HG03575 (cell line): ENCODE data around the gene SLC6A20.

Experiments used
- ATAC-seq: cut with Tn5 transposase; IDR thresholded peaks from one replicate; pipeline ENCODE4 v1.9.1; 2021; ENCODE audit not compliant: unreplicated experiment, insufficient number of reproducible peaks, low FRiP score; ENCODE audit errors: extremely low read depth

The SLC6A20 gene, protein sequence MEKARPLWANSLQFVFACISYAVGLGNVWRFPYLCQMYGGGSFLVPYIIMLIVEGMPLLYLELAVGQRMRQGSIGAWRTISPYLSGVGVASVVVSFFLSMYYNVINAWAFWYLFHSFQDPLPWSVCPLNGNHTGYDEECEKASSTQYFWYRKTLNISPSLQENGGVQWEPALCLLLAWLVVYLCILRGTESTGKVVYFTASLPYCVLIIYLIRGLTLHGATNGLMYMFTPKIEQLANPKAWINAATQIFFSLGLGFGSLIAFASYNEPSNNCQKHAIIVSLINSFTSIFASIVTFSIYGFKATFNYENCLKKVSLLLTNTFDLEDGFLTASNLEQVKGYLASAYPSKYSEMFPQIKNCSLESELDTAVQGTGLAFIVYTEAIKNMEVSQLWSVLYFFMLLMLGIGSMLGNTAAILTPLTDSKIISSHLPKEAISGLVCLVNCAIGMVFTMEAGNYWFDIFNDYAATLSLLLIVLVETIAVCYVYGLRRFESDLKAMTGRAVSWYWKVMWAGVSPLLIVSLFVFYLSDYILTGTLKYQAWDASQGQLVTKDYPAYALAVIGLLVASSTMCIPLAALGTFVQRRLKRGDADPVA

DNA sequence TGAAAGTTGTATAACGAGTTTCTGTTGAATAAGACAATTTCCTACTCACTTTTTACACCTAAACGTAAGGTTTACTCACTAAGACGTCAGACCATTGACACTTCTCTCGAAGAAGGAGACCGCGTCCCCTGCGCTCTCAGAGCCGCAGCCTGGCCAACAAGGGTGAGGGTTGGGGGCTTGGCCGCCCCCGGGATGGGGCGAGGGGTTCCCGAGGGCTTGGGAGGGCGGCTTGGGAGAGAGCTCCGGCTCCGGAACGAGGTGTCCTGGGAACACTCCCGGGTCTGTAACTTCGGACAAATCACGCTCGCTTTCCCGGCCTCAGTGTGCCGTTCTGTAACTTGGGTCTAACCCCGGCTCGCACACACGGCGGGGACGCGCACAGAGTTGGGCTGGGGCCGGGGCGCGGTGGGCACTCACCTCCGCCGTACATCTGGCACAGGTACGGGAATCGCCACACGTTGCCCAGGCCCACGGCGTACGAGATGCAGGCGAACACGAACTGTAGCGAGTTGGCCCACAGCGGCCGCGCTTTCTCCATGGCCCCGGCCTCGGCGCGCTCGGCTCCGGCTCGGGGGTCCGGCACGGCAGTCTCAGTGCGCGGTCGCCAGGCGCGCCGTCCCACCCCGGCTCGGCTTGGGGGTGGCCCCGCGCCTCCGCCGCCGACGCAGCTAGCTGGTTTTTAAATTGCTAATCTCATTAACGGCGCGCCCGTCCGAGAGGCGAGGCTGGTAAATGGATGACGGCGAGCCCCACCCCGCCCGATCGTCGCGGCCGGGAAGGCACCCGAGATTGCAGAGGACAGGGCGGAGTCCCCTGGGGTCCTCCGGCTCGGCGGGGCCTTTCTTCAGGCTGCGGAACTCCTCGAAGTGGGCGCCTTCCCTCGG is at the start of gene SLC6A20:
Gene SLC6A20, minus strand, starts transcription at position 655 of the 884 bp plus-strand sequence. Its CDS starts 117 bp downstream, at position 538.
- no peak for ATAC-seq

DNA sequence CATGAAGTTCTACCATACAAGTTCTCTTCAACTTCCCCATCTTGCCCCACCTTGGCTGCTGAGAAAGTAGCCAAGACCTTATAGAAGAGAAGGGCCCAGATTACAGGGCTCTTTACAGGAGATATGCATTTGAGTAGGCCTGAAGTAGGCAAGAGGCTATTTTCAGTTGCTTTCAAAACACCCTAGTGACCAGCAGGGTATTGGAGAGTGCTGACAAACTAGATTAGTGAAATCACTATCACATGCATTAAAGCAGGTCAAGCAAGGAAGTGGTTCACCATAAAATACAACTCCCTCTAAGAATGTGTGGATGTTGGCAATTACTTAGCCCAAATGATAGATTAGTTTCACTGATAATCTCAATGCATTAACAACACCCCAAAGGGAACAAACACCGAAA is 48.3 kb upstream of the SLC6A20 start:
- no peak for ATAC-seq

DNA sequence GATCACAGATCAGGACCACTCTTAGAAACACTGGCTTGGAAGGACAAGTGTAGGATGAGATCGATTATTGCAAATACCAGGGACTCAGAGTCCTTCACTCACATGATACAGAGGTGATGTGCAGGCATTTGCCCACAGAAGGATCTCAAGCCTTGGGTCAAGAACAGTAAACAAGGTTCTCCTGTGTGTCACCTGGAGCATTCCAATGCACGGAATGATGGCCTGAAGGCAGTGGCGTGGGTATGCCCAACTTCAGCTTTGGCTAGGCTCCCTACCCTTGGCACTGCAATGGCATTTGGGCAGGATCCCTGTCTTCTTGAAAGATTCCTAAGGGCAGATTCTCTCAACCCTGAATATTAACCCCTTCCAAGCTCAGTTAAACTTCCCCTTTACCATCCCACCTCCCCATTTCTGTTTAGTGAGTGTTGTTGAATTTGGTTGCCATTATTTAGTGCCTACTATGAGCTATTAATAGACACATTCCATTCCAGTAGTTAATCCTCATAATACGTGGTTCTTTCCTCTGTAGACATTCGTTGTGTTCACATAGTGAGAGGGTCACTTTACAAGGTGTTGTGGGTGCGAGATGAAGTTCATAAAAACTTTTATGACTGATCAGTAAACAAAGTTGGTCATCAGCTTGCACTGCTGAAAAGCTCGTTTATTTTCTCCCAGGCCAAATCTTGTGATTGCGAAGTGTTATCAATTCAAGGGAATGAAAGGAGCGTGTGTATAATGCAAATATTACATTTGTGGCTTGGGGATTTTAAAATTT is 46.7 kb upstream of the SLC6A20 start:
- ATAC-seq: no peak

DNA sequence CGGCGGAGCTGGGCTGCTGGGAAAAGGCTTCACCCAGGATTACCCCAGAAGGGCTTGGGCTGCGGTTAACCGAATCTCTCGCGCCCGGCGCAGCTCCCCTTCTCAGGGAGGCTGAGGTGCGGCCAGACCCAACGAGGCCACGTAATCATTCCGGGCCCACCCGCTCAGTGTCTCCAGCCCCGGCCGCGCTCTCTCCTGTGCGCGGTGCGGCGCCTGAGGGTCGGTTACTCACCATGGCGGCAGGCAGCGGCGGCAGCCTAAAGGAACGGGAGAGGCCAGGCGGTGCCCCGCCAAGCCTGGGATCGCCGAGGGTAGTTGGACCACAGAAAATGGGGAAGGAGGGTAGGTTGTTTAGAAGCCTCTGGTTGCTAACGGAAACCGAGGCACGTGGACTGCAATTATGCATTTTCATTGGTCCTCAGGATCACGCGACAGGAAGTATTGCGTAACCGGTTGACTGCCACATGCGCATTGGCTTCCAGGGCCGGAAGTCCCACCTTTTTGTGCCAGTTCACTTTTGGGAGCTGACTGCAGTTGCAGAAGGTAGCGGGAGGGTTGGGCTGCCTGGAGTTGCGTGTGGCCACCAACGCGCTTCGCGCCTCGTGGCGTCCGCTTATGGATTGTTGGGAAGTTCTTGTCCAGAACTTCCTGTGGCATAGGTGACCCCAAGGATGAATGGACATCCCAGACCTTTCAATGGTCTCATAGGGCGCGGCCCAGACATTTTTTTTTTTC is 45.6 kb upstream of the SLC6A20 start, which contains the start of gene LZTFL1:
Gene LZTFL1, minus strand, starts transcription at position 363 of the 735 bp plus-strand sequence. Its CDS starts 128 bp downstream, at position 235.
- no peak for ATAC-seq

DNA sequence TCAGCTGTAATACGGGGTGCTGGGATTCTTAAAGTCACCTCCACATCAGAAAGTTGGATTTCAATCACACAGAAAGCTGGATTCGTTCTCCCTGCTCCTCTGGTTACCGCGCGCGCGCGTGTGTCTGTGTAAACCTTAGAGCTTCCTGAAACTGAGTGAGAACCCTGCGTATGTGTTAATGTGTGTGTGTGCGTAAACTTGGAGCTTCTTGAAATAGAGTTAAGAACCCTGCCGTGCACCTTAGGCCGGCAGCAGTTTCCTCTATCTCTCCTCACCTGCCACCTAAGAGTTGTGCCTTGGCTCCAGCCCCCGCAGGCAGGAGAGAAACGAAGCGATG is 45.1 kb upstream of the SLC6A20 start:
- no peak for ATAC-seq

DNA sequence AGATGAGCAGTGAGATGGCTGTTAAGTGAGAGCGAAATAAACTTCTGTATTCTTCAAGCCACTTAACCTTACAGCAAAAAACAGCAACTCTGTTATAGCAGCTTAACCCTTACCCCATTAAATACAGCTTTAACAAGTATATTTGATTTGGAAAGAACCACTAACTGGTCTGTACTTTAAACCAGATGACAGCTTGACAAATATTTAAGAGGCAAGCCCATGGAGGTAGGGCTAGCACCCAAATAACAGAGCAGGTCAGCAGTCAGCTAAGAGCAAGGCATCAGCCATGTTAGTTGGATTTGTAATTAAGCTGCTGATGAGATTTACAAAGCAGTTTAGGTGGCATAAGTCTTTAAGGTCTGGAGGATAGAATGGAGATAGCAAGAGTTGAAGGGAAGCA is 42.1 kb upstream of the SLC6A20 start:
- no peak for ATAC-seq

DNA sequence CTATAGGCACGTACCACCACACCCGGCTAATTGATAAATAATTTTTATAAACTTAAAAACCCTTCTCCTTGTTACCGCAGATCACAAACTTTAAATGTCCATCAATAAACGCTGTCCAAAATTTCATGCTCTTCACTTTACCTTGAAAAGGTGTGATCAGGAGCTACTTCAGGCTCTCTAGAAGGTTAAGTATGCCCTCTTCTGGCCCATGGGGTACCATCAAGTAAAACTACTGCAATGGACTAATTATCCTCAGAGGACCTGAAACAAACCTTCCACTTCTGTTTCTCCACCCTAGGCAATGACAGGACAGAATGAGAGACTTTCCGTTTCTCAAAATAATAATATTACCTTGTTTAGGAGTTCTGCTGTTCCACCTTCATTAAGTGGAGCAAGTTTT is 36.4 kb upstream of the SLC6A20 start:
- ATAC-seq: no peak

DNA sequence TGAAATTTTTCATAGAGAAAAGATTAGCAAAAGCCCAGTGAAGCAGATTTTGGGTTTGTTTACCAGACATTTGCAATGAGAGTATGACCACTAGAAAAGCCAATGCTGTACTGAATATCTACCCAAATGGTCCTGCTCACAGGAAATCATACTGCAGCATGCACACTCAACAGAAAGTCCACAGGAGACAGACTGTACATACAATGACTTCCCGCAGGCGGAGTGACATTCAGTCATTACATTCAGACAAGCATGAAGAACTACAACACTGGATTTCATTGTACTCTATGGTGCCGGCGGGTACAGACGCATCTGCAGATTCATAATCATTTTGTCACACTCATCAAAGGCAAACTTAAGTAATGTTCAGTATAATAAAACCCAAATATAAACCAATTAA is 33.8 kb upstream of the SLC6A20 start:
- no peak for ATAC-seq

DNA sequence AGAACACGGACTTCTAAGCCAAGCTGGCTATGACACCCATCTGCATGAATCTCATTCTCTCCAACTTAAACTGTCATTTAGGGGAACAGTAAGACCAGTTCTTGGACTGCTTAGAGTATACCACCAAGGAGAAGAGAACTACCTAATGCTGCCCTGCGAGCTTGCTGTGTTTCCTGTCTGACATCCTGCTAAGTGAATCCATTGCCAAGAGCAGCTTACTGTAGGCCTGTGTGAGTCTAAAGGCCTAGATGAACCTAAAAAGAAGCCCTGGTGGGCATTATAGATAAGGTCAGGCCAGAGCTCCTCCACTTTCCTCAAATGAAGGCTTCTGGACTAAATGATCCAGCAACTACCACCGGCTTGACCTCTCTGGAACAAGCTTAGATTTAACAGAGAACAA is 30.6 kb upstream of the SLC6A20 start:
- ATAC-seq: no peak

DNA sequence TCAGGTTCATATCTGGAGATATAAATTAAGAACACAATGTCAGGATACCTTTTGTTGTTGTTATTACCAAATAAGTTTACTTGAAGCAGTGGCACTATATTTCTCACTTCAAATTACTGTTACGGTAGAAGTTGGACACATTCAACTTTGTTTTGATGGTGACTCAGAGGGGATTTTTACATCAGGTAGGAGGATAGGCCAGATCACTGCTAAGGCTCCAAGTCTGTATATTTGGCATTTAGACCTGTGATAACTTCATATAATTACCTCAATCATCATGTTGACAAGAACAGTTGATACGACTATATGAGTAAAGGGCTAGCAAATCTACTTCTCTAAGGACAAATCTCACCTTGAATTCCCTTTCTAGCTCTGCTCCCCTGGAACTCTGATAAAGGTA is 30.0 kb upstream of the SLC6A20 start:
- no peak for ATAC-seq

DNA sequence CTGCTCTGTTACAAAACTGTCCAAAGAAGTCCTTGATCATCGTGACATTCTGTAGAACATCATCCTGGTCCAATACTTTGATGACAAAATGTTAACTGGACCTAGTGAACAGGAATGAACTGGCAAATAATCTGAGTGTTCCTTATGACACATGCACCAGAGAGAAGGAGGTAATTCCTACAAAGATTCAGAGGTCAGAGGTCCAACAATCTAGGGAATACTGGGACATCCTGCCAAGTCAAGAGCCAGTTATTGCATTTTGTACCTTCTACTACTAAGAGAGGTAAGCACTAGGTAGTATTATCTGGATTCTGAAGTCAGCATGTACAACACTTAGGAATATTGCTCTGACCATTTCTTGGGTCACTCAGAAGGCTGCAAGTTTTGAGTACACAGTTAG is 24.8 kb upstream of the SLC6A20 start:
- ATAC-seq: no peak

DNA sequence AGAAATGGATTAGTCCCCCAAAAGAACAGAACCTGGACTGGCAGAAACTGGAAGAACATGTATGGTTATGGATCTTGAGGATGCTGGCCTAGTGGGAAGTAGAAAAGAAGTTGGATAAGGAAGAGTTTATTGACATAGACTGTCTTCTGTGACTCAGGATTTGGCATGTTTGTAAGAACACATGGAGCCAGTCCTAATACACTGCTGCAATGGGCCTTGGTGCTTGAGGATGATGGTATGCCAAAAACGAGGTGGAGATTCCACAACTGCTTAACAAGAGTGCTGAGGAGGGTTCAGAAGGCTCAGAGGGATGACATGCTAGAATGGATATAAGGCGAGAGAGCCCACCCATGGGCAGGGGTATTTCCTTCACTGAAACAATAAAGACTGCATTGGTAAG is 23.2 kb upstream of the SLC6A20 start:
- no peak for ATAC-seq

DNA sequence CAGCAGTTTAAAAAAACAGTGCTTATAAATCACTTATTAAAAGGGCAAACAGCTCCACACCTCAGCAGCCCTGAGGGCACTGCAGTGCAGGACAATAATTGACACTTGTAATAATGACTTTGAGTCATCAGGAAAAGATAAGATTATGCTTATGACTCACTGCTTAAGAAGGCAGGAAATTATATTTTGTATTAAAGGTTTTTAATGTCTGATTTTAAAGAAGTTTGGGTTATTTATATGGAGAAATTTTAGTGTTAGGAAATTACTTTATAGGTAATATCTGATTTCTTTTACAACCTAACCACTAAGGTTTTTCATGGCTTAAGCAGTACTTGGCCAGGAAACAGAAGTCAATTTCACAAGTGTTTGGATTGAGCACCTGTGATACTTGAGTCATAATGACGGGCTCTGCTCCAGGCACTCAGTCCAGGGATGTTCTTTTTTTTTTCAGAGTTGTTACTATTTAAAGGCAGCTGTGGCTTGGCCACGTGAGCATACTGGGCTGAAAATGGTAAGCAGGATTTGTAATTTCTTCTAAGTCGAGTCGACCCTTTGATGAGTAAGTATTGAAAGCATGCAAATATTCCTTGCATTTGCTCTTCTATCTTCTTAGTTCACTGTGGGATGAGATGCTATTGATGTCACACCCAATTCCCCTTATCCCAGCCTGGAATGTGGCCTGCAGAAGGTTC is 21.6 kb upstream of the SLC6A20 start:
- ATAC-seq: no peak

DNA sequence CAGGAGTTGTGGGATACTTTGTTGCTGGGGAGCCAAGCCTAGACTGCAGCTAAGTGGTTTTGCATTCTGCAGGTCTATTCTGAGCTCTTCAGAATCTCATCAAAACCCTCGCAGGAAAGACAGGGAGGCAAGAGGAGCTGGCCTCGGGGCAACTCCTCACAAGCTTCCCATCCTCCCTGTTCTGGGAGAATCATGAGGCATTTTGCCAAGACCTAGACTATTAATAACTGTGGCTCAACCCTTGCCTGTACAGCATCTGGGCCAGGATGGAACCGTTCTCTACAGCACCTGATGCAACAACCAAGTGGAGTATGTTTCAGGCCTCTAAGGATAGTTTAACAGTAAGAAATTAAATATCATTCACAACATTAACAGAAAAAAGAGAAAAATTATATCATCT is 20.2 kb upstream of the SLC6A20 start:
- ATAC-seq: no peak

DNA sequence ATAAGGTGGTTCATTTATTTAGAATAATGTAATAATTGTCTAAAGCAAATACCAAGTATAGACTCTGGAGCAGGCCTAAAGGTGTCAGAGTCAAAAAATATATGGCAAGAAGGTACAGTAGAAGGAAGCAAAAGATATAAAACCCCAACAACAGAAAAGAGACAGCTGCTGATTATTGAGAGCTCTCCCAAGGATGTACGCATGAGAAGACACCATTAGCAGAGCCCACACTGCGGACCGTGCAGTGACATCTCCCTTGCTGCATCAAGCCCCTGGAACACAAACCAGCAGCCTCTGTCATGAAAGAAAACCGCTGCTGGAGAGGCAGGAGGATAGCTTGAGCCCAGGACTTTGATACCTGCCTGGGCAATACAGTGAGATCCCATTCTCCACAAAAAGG is 18.0 kb upstream of the SLC6A20 start:
- no peak for ATAC-seq

DNA sequence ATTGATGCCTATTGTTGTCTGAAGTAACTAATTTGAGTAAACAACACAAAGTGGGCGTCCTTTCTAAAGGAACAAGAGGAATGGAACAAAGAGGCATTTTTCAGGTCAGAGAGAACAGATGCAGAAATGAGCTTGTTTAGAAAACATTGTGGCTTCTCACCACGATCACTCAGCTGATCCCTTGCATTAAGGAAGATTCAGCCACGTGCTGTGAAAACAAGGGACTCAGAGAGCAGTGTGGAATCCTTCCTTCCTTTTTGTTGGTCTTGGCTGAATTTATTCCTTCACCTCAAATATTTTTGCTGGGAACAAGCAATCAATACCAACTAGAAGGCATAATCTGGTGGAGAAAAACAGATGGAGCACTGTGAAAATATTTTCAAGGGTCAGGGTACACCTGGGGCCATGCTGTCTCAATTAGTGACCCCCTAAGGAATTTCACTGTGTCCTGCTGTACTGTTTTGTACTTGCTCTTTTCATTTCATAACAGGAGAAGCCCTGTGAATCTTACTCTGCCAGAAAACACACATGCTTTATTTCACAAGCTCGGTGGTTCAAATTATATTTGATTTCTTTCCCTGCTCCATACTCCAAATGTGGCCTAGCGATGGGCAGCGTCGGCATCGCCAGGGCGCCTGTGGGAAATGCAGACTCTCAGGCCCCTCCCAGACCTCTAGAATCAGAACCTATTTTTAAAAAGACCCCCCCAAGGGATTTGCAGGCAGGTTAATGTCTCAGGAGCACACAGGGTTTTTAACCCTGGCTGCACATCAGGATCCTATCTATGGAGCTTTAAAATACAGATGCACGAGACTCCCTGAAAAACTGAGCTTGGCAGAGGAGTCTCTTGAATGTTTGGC is 11.6 kb upstream of the SLC6A20 start:
- no peak for ATAC-seq

DNA sequence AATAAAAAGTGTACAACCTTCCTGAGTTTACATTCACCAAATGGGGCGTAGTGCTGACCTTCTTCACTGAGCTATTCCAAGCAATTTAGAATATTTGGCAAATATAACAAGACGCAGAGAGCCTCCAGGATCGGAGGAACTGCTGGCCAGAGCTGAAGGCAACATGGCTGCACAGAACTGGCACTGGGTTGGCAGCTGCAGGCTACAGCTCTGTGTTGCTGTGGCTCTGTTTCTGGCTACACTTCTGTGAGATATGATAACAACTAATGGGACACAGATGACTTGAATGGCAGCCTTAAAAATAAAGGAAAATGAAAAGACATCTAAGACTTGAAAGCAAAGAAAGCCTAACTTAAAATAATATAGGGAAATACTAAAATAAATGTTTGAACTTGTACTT is 10.8 kb upstream of the SLC6A20 start:
- no peak for ATAC-seq
